ENCODE measurements around the gene DNLZ.

The DNLZ gene

GRCh38 chr9:136342181-136343120, 21.1 kb downstream of the DNLZ start:
- DNase-seq = peak; percentile 55

GRCh38 chr9:136341769-136342168, 21.8 kb downstream of the DNLZ start:
- DNase-seq = no peak

- DNase-seq = no peak
Observed at GRCh38 chr9:136341042-136341655, 22.4 kb downstream of the DNLZ start.

- no peak for DNase-seq
Observed at GRCh38 chr9:136340356-136341041, 23.0 kb downstream of the DNLZ start.

GRCh38 chr9:136339958-136340310, 23.6 kb downstream of the DNLZ start:
- no peak for DNase-seq

- peak; percentile 39 for DNase-seq
Observed at GRCh38 chr9:136339173-136339957, 24.2 kb downstream of the DNLZ start.

GRCh38 chr9:136338511-136338910, 25.0 kb downstream of the DNLZ start:
- no peak for DNase-seq

- no peak for DNase-seq
Observed at GRCh38 chr9:136337416-136338395, 25.8 kb downstream of the DNLZ start.

- no peak for DNase-seq
Observed at GRCh38 chr9:136336881-136337280, 26.7 kb downstream of the DNLZ start.

GRCh38 chr9:136336156-136336870, 27.2 kb downstream of the DNLZ start:
- DNase-seq = no peak

GRCh38 chr9:136335296-136336155, 28.0 kb downstream of the DNLZ start:
- DNase-seq = no peak

GRCh38 chr9:136334541-136334940, 29.0 kb downstream of the DNLZ start:
- DNase-seq = no peak

GRCh38 chr9:136333486-136333885, 30.1 kb downstream of the DNLZ start:
- DNase-seq = no peak

- DNase-seq = no peak
Observed at GRCh38 chr9:136333045-136333444, 30.5 kb downstream of the DNLZ start.

GRCh38 chr9:136332482-136332983, 31.0 kb downstream of the DNLZ start:
- DNase-seq = no peak

- no peak for DNase-seq
Observed at GRCh38 chr9:136331556-136332481, 31.7 kb downstream of the DNLZ start.

GRCh38 chr9:136331030-136331429, 32.5 kb downstream of the DNLZ start:
- no peak for DNase-seq

- DNase-seq = no peak
Observed at GRCh38 chr9:136330406-136330990, 33.0 kb downstream of the DNLZ start.

All from activated naive CD4-positive, alpha-beta T cell treated with Interleukin-2 at 50 U/mL for 16 hours (primary cell).